ENCODE results near the gene DUS1L. TPM values are rescaled to one million over a fixed set of nuclear protein-coding genes. Genes with fewer than 3 reads are reported as not detected.

The DUS1L gene
- polyA plus RNA-seq, 1 donor (not counting 4 experiments of a cell fraction or from before 2014, with no cell fraction given): 49.1 TPM

DNA sequence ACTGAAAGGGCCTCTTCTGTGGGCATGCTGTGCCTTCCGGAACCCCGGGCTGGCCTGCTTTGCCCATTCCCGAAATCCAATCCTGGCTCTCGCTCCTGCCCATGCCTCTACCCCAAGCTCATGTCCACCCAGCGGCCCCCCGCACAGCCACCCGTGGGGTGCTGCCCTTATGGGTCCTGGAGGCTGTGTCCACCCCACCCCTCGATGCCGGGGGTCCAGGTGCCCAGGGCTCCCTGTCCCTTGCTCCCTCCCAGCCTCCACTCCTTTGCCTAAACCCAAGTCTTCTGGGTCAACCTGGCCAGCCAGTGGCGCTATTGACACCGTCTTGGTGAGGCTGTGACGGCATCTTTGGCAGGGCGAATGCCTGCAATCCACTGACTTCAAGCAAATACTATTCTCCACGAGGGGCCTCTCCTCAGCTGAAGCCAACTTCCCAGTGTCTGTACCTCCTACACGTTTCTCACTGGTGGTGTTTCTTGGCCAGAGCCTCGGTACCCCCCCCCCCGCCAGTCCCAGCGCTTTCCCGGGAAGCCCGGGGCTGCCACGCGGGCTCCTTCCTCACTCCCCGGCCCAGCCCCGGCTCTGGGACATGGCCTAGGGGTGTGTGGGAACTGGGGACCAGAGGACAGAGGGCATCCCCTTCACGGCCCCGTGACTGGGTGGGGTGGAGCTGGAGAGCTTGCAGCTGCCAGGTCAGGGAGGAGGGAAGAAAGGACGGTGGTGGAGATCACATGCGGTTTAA lies 12.2 kb upstream of the DUS1L start:
- Histone ChIP-seq H4K20me1 (ENCODE audit: control insufficient read depth, extremely low read depth, insufficient read depth, low read length) (peaks cover 11% of the 10 kb centered on the region), H3K27me3 (ENCODE audit: control insufficient read depth, extremely low read depth, insufficient read depth, low read length) (no peaks in the 10 kb centered on the region), H3K4me1 (ENCODE audit: control insufficient read depth, extremely low read depth, insufficient read depth, low read length) (no peaks in the 10 kb centered on the region), H3K79me2 (ENCODE audit: control insufficient read depth, insufficient read depth, low read length) (no peaks in the 10 kb centered on the region), H3K9me1 (ENCODE audit: control insufficient read depth, extremely low read depth, insufficient read depth, low read length) (no peaks in the 10 kb centered on the region), H3K36me3 (ENCODE audit: control insufficient read depth in 2 of 2, extremely low read depth in 1 of 2, insufficient read depth in 2 of 2, low read length in 2 of 2) (peaks cover 30 to 35% of the 10 kb centered on the region in 2 experiments), H2AFZ (ENCODE audit: control insufficient read depth, low read length) (no peak overlapping the region), H3K4me2 (ENCODE audit: control insufficient read depth, extremely low read depth, insufficient read depth, low read depth, low read length) (no peak overlapping the region), H3K9me3 (ENCODE audit: control insufficient read depth, low read depth, low read length) (no peaks in the 10 kb centered on the region), H3K4me3 (ENCODE audit: control insufficient read depth in 2 of 3, extremely low read depth in 1 of 3, insufficient read depth in 2 of 3, low read depth in 1 of 3, low read length in 3 of 3) (no peak overlapping the region), H3K9ac (ENCODE audit: control insufficient read depth, extremely low read depth, insufficient read depth, low read length) (no peak overlapping the region), H3K27ac (ENCODE audit: control insufficient read depth, insufficient read depth, low read length) (no peak overlapping the region)
- FAIRE-seq (no peak), DNase-seq (ENCODE audit: low read depth, low spot score) (no peak)
- dilution Hi-C loops (cut with MboI; ENCODE audit: extremely low pct_ligation_motif_present, low sequenced_read_pairs): no loop called here
- TF ChIP-seq, protein P1, sequence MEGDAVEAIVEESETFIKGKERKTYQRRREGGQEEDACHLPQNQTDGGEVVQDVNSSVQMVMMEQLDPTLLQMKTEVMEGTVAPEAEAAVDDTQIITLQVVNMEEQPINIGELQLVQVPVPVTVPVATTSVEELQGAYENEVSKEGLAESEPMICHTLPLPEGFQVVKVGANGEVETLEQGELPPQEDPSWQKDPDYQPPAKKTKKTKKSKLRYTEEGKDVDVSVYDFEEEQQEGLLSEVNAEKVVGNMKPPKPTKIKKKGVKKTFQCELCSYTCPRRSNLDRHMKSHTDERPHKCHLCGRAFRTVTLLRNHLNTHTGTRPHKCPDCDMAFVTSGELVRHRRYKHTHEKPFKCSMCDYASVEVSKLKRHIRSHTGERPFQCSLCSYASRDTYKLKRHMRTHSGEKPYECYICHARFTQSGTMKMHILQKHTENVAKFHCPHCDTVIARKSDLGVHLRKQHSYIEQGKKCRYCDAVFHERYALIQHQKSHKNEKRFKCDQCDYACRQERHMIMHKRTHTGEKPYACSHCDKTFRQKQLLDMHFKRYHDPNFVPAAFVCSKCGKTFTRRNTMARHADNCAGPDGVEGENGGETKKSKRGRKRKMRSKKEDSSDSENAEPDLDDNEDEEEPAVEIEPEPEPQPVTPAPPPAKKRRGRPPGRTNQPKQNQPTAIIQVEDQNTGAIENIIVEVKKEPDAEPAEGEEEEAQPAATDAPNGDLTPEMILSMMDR (optimal IDR thresholded peaks at IDR 0.05 in 1 of 3, IDR thresholded peaks at IDR 0.05 in 1 of 3, conservative IDR thresholded peaks at IDR 0.05 in 1 of 3; ENCODE audit: extremely low read depth in 1 of 3, insufficient read depth in 2 of 3, low read length in 3 of 3): no peak
- no peak for TF ChIP-seq EZH2 (IDR thresholded peaks at IDR 0.05; ENCODE audit: low read length)

- H3K36me3 ChIP-seq (ENCODE audit: control insufficient read depth in 2 of 2, extremely low read depth in 1 of 2, insufficient read depth in 2 of 2, low read length in 2 of 2): peaks cover 24 to 30% of the 10 kb centered on the region in 2 experiments
- no peak overlapping the region for H3K27ac ChIP-seq (ENCODE audit: control insufficient read depth, insufficient read depth, low read length)
- H2AFZ ChIP-seq (ENCODE audit: control insufficient read depth, low read length): no peak overlapping the region
- no peaks in the 10 kb centered on the region for H3K27me3 ChIP-seq (ENCODE audit: control insufficient read depth, extremely low read depth, insufficient read depth, low read length)
- no peak overlapping the region for H3K4me3 ChIP-seq (ENCODE audit: control insufficient read depth in 2 of 3, extremely low read depth in 1 of 3, insufficient read depth in 2 of 3, low read depth in 1 of 3, low read length in 3 of 3)
- H3K9me1 ChIP-seq (ENCODE audit: control insufficient read depth, extremely low read depth, insufficient read depth, low read length): no peaks in the 10 kb centered on the region
- DNase-seq (ENCODE audit: low read depth, low spot score) (no peak), FAIRE-seq (no peak)
- H3K9ac ChIP-seq (ENCODE audit: control insufficient read depth, extremely low read depth, insufficient read depth, low read length): no peak overlapping the region
- TF ChIP-seq, protein P1 (optimal IDR thresholded peaks at IDR 0.05 in 1 of 3, IDR thresholded peaks at IDR 0.05 in 1 of 3, conservative IDR thresholded peaks at IDR 0.05 in 1 of 3; ENCODE audit: extremely low read depth in 1 of 3, insufficient read depth in 2 of 3, low read length in 3 of 3): no peak
- no peak for TF ChIP-seq EZH2 (IDR thresholded peaks at IDR 0.05; ENCODE audit: low read length)
- H3K79me2 ChIP-seq (ENCODE audit: control insufficient read depth, insufficient read depth, low read length): no peaks in the 10 kb centered on the region
- H3K4me1 ChIP-seq (ENCODE audit: control insufficient read depth, extremely low read depth, insufficient read depth, low read length): no peaks in the 10 kb centered on the region
- H3K9me3 ChIP-seq (ENCODE audit: control insufficient read depth, low read depth, low read length): no peaks in the 10 kb centered on the region
- H3K4me2 ChIP-seq (ENCODE audit: control insufficient read depth, extremely low read depth, insufficient read depth, low read depth, low read length): no peak overlapping the region
- H4K20me1 ChIP-seq (ENCODE audit: control insufficient read depth, extremely low read depth, insufficient read depth, low read length): peaks cover 10% of the 10 kb centered on the region
- dilution Hi-C loops (cut with MboI; ENCODE audit: extremely low pct_ligation_motif_present, low sequenced_read_pairs): no loop called here
Observed at GRCh38 chr17:82076785-82077591, 11.4 kb upstream of the DUS1L start.

Data from keratinocyte (primary cell).